Activated naive CD4-positive, alpha-beta T cell treated with anti-CD3 and anti-CD28 coated beads, Interleukin-2, amount 50 U/mL, for 72 hours (primary cell): ENCODE measurements around the gene PHF3. TPM values are rescaled to one million over a fixed set of nuclear protein-coding genes. Genes with fewer than 3 reads are reported as not detected.

Experiments used
- total RNA-seq, 2 donors: library from RNA; stranded (reverse); gene quantifications; one replicate each; pipeline ENCODE4 v1.2.3, GENCODE V29; 2022

Gene PHF3
- total RNA-seq, 2 donors from 2014 or later: 55.2 to 61.6 TPM

Other genes starting within 250 kb of the PHF3 start
- 10 to 100 TPM; 46.4 to 77.0 TPM for gene PTP4A1, start 63.3 kb upstream of the PHF3 start, total RNA-seq